RWPE2 (cell line): ENCODE measurements around the gene PSMD4.
"Not testable (repeated sequence)": the region's sequence is repeated elsewhere in the genome, so short reads cannot be mapped to it uniquely, and the experiment has no call there.

Experiments used
- ATAC-seq: fragments of 200-7000 bp; cut with Tn5 transposase; 3 replicates; pipeline ENCODE4 v1.9.1; 2021; ENCODE audit warnings: low read depth
- DNase-seq: peaks from one replicate; pipeline ENCODE4 v3.0.0-alpha.2; 2020; ENCODE audit warnings: low spot score
- H3K27ac ChIP-seq: fragments of 450-650 bp; 2 replicates; pipeline ENCODE4 v1.5.1; 2017; ENCODE audit warnings: mild to moderate bottlenecking; ENCODE audit not compliant: poor library complexity, severe bottlenecking
- H3K27me3 ChIP-seq: fragments of 250-450 bp; sonication (Bioruptor Pico); 2 replicates; pipeline ENCODE4 v1.5.1; 2021; ENCODE audit warnings: mild to moderate bottlenecking, moderate library complexity; ENCODE audit not compliant: insufficient read depth, poor library complexity, severe bottlenecking
- H3K36me3 ChIP-seq: fragments of 250-450 bp; sonication (Bioruptor Pico); 2 replicates; pipeline ENCODE4 v1.5.1; 2020; ENCODE audit warnings: low read depth, mild to moderate bottlenecking, moderate library complexity
- H3K4me1 ChIP-seq: fragments of 250-450 bp; sonication (Bioruptor Pico); 2 replicates; pipeline ENCODE4 v1.5.1; 2021; ENCODE audit warnings: mild to moderate bottlenecking, moderate library complexity; ENCODE audit not compliant: insufficient read depth, poor library complexity, severe bottlenecking
- H3K4me3 ChIP-seq: fragments of 250-450 bp; sonication (Bioruptor Pico); 2 replicates; pipeline ENCODE4 v1.5.1; 2021; ENCODE audit warnings: mild to moderate bottlenecking, moderate library complexity; ENCODE audit not compliant: severe bottlenecking
- H3K9me3 ChIP-seq: fragments of 250-450 bp; sonication (Bioruptor Pico); 2 replicates; pipeline ENCODE4 v1.5.1; 2021; ENCODE audit warnings: mild to moderate bottlenecking, moderate library complexity; ENCODE audit not compliant: severe bottlenecking
- CTCF ChIP-seq: fragments of 450-650 bp; IDR thresholded peaks from one replicate; pipeline ENCODE4 v1.5.1; 2017; ENCODE audit warnings: mild to moderate bottlenecking, moderate library complexity; ENCODE audit not compliant: poor library complexity, severe bottlenecking

PSMD4 gene

DNA sequence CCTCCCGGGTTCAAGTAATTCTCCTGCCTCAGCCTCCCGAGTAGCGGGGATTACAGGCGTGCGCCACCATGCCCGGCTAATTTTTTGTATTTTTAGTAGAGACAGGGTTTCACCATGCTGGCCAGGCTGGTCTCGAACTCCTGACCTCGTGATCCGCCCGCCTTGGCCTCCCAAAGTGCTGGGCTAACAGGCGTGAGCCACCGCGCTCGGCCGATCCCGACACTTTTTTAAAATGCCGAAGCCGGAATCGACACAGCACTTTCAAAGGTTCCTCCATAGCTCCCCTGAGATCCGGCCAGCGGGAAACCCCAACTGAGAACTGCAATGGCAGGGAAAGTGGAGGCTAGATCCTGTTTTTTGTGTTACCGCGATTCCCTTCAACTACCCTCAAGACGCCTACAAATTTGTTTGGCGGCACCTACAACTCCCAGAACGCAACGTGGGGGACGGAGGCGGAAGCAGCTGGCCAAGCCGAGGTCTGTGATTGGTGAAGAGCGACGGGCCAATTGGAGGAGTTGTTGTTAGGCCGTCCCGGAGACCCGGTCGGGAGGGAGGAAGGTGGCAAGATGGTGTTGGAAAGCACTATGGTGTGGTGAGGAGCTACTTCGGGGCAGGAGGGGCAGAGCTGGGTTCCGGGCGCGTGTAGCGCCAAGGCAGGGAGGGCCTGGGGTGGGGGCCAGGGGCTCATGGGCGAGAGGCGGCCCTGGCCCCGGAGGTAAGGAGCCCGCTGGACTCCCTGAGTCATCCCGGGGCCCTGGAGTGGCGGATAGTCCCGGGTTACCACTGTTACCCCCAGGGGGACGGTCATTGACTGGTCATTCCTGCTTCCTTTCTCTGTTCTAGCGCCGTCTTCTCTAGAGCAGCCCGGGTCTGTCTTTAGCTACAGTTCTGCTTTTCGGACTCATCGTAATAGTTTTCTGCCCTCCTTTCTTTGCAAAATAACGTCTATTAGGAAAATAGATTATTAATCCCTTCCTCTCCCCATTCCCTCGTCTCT, at the start of gene PSMD4:
PSMD4 (plus strand) TSS at position 518 of the 997 bp plus-strand sequence; CDS start at position 567, 49 bp downstream.
- Histone ChIP-seq H3K4me3 (peak within 1 kb of the TSS; percentile 96), H3K27me3 (no peaks in the 10 kb centered on the region), H3K36me3 (peaks cover 12% of the 10 kb centered on the region), H3K4me1 (peaks cover 7% of the 10 kb centered on the region), H3K9me3 (no peaks in the 10 kb centered on the region), H3K27ac (peak within 1 kb of the TSS; percentile 55)
- DNase-seq, result peak; percentile 94
- TF ChIP-seq CTCF, result no peak
- peak; percentile 92 for ATAC-seq

DNA sequence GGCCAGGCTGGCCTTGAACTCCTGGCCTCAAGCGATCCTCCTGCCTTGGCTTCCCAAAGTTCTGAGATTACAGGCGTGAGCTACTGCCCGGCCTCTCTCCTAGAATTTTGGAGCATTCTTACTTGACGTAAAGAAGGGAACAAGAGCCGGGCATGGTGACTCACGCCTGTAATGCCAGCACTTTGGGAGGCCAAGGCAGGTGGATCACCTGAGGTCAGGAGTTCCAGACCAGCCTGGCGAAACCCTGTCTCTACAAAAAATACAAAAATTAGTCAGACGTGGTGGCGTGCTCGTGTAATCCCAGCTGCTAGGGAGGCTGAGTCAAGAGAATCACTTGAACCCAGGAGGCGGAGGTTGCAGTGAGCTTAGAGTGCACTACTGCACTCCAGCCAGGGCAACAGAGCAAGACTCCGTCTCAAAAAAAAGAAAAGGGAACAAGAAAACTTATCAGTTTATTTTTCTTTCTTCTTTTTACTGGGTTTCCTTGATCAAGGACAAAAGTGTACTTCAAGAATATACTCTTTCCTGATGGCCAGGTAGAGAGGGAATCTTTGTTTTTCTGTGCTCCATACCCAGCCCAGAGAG, 49.1 kb upstream of the PSMD4 start:
- H3K36me3 ChIP-seq, result peaks cover 95% of the 10 kb centered on the region
- not testable (repeated sequence) for H3K4me3 ChIP-seq, H3K9me3 ChIP-seq, ATAC-seq, H3K27ac ChIP-seq, H3K27me3 ChIP-seq, DNase-seq
- peaks cover 19% of the 10 kb centered on the region for H3K4me1 ChIP-seq

DNA sequence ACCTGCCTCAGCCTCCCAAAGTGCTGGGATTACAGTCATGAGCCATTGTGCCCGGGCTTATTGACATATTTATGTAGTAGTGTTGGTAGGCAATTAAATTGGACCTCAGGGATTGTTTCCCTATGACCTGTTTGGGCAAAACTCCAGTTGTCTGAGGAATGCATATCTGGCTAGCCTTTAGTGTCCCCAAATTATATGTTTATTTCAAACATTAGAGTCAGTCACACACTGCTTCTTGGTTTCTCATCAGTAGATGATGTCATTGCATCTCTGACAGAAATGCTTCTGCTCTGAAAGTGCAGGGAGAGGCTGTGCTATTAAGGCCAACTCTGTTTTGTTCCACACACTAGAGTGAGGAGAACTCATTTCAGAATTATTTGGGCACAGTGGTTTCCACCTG, 43.7 kb upstream of the PSMD4 start:
- no peak overlapping the region for H3K27ac ChIP-seq
- TF ChIP-seq CTCF, result no peak

GRCh38 chr1:151211972-151212705, 42.4 kb upstream of the PSMD4 start:
- Histone ChIP-seq H3K9me3 (no peaks in the 10 kb centered on the region), H3K27me3 (no peaks in the 10 kb centered on the region), H3K4me3 (no peak overlapping the region), H3K27ac (no peak overlapping the region), H3K36me3 (peaks cover 89% of the 10 kb centered on the region), H3K4me1 (peaks cover 7% of the 10 kb centered on the region)
- no peak for TF ChIP-seq CTCF
- ATAC-seq (peak; percentile 25; the same call in 1 of the 3 replicates), DNase-seq (no peak)

More for the DNA sequence above, 43.7 kb upstream of the PSMD4 start:
- ATAC-seq (no peak; the same call in 2 of the 3 replicates), DNase-seq (no peak)
- Histone ChIP-seq H3K27me3 (no peaks in the 10 kb centered on the region), H3K9me3 (no peaks in the 10 kb centered on the region), H3K36me3 (peaks cover 92% of the 10 kb centered on the region), H3K4me3 (no peak overlapping the region), H3K4me1 (peaks cover 7% of the 10 kb centered on the region)

DNA sequence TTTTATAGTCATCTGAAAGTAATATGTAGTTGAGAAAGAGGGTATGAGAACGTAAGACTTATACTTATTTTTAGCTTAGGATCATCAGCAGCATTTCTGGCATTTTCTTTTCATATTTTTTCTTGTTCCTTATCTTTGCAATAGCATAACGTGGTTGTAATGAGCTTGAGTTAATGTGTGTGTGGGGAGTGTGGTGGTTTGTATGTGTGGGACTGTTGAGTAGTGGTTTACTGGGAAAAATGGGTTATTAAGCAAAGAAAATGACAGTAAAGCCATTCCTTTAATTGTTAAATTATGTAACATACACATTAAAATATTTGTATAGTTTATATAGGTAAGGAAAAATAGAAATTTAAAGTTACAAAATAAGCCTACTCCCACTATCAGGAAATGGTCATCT, 41.0 kb upstream of the PSMD4 start:
- Histone ChIP-seq H3K4me1 (peaks cover 7% of the 10 kb centered on the region), H3K36me3 (peaks cover 89% of the 10 kb centered on the region), H3K27ac (no peak overlapping the region), H3K4me3 (no peak overlapping the region), H3K9me3 (no peaks in the 10 kb centered on the region), H3K27me3 (no peaks in the 10 kb centered on the region)
- no peak for TF ChIP-seq CTCF
- DNase-seq, result no peak
- no peak for ATAC-seq
